GM12874 (cell line): ENCODE measurements around the gene MGAT1.
A peak's percentile ranks its signal among the peaks of the same experiment; 100 is the strongest.

Experiments used
- TF ChIP-seq, protein P1 (sequence below): IDR thresholded peaks from 2 replicates; pipeline ENCODE4 v1.5.1; 2011; ENCODE audit warnings: low read depth, mild to moderate bottlenecking, control low read depth, low read length, moderate library complexity; ENCODE audit not compliant: insufficient read depth

MGAT1 gene

GRCh38 chr5:180818677-180819341 lies 16.2 kb upstream of the MGAT1 start:
- TF ChIP-seq, protein P1, sequence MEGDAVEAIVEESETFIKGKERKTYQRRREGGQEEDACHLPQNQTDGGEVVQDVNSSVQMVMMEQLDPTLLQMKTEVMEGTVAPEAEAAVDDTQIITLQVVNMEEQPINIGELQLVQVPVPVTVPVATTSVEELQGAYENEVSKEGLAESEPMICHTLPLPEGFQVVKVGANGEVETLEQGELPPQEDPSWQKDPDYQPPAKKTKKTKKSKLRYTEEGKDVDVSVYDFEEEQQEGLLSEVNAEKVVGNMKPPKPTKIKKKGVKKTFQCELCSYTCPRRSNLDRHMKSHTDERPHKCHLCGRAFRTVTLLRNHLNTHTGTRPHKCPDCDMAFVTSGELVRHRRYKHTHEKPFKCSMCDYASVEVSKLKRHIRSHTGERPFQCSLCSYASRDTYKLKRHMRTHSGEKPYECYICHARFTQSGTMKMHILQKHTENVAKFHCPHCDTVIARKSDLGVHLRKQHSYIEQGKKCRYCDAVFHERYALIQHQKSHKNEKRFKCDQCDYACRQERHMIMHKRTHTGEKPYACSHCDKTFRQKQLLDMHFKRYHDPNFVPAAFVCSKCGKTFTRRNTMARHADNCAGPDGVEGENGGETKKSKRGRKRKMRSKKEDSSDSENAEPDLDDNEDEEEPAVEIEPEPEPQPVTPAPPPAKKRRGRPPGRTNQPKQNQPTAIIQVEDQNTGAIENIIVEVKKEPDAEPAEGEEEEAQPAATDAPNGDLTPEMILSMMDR: no peak

- TF ChIP-seq, protein P1: no peak
These were observed 15.5 kb upstream of the MGAT1 start for GRCh38 chr5:180817893-180818674.

DNA sequence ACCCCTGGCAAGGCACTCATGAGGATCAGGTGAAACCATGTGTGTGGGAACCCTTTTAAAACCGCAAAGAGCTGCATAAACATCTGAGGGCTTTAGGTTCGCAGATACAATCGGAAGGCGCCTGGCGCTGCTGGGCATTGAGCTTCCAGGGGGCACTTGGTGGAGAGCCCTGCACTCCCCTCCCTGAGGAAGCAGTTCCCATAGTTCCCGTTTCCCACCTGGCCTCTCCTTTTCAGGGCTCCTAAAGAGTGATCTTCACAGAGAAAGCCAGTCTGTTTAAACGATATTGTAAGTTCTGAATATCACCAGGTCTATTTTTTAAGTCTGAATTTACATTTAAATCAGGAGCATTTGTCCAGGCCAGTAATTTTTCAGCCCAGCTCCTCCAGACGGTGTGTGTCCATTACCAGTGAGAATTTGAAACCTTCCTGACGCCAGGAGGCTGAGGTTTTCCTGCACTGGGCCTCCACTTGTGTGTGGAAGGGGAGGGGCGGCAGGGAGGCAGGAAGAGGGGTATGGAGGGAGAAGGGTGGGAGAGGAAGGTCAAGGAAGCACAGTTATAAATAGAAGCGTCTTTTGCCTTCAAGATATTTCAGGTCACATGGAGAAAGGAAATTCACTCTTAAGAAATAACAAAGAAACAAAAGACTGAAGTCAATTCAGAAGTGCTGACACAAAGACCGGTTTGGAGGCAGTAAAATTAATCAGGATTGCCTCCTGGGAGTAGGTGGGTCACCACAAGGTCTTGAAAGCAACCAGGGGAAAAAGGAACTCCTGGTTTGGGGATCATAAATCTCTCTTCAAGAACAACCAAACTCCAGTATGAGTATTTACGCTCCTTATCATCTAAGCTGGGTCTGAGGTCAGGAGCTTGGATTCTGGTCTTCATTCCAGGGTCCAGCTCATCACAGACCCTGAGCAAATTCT lies 14.3 kb upstream of the MGAT1 start:
- TF ChIP-seq, protein P1: no peak

GRCh38 chr5:180815293-180815917 lies 12.8 kb upstream of the MGAT1 start:
- TF ChIP-seq, protein P1: no peak

- TF ChIP-seq, protein P1: peak; percentile 37; the same call in 1 of the 2 replicates
These were observed 10.8 kb upstream of the MGAT1 start for GRCh38 chr5:180813420-180813819.

DNA sequence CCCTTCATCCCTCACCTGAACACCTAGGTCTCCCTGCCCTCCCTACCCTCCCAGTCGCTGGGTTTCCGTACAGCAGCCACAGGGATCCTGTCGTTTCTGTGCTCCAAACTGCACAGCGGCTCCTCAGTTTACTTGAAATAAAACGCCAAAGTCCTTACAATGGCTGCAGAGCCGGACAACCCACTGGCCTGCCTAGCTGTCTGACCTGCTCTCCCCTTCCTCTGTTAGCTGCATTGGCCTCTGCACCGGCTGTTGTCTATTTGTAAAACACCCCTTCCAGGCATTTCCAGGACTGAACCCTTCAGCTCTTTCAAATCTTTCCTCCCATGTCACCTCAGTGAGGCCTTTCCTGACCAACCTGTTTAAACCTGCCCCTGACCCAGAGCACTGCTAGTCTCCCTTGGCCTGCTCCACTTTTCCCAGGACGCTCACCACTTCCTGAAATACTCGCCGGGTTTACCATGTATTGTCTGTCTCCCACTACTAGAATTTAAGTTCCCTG lies 9.1 kb upstream of the MGAT1 start:
- TF ChIP-seq, protein P1: no peak
